HG03442 (cell line): ENCODE measurements around the gene P4HA3.

ENCODE experiments used
- ATAC-seq: cut with Tn5 transposase; IDR thresholded peaks from one replicate; pipeline ENCODE4 v1.9.1; 2021; ENCODE audit warnings: mild to moderate bottlenecking, moderate library complexity; ENCODE audit not compliant: unreplicated experiment

P4HA3 gene

DNA sequence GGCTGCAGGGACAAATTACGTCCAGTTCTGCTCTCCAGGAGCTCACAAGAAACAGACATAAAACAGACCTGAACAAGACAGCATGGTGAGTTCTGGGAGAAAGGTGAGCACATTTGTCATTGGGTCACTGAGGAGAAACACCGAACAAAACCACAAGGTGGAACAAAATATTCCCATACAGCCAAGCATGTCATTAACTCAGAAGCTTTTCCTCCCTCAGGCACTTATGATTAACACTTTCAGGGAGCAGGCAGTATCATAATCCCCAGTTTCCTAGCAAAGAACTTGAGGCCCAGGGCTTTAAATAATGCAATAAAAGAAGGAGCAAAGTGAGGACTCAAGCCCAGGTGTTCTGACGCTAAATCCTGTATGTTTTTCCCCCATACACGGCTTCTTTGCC is 43.0 kb downstream of the P4HA3 start:
- no peak for ATAC-seq

DNA sequence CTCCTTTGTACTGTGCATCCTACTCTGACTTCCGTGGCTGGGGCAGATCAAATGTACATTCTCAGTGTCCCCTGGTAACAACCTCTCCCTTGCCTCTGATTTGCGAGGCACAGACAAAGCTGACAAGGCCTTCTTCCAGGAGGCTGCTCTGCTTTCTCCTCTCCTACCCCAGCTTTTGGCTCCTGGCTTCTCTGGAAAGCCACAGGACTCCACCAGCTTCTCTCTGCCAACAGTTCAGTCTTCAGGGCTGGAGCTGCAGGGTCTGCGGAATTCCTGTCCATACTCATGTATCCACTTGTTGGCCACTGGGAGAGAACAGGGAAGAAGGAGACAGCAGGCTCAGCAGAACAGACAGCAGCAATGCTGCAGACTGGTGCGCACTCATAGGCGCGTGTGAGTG is 44.4 kb downstream of the P4HA3 start:
- no peak for ATAC-seq

GRCh38 chr11:74265256-74265655 is 46.2 kb downstream of the P4HA3 start:
- ATAC-seq, result no peak

GRCh38 chr11:74262725-74263124 is 48.7 kb downstream of the P4HA3 start:
- ATAC-seq, result no peak

DNA sequence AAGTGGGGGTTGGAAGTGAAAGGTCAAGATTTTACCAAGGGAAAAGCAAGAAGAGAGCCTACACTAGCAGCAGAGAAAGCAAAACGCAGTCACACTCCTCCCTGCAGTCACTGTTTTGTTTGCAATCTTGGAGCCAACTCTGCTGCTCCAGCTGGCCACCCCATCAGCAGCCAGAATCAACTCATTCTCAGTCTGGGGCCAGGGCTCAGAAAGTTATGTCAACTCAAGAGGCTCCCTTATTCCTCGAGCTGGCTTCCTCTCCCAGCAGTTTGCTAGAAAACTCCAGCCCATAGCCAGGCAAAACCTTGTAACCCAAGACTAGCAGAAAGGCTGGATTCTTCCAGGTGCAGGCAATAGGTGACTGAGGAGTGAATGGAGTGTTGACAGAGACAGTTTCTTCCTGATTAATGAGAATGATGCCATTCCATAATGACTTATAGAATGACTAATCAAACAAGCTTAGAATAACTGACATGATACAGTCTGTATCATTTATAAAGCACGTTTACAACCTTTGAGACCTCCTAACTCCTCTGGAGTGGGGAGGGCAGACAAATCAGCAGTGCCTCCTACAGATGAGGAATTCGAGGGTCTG is 53.4 kb downstream of the P4HA3 start:
- ATAC-seq, result no peak

GRCh38 chr11:74256378-74257133 is 54.9 kb downstream of the P4HA3 start:
- no peak for ATAC-seq

GRCh38 chr11:74255741-74256375 is 55.6 kb downstream of the P4HA3 start:
- no peak for ATAC-seq

GRCh38 chr11:74253361-74253760 is 58.1 kb downstream of the P4HA3 start:
- no peak for ATAC-seq

DNA sequence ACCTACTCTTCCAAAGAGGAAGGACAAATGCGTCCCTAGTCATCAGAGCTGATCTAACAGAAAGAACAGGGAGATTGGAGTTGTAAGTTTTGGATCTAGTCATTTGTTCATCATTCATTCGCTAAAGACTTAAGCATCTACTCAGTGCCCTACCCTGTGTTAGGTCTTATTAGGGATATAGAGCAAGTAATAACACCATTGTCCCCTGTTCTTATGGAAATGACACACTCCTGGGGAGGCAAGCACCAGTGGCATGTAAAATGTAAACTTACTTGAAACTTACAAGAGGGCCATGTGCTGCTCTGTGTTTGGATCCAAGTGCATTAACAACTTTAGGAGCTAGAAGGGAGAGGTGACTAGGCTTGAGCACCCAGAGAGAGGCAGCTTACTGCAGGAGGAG is 61.9 kb downstream of the P4HA3 start:
- ATAC-seq, result no peak

GRCh38 chr11:74248469-74248868 is 63.0 kb downstream of the P4HA3 start:
- ATAC-seq, result no peak

DNA sequence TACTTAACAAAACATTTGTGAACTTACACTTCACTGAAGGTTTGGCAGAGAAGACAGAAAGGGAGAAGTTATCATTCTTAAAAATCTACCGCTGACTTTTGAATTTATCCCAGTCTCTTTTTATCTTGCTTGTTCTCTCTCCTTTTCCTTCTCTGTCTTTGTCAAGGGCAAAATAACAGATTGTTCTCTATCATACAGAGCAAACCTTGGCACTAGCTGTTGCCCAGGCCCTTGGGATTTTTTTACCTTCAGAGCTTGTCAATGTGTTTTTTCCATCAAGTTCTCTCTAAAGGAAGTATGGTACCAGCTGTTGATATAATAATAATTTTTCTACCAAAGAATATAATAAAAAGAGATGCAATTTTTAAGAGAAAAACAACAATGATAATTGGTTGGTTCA is 73.2 kb downstream of the P4HA3 start:
- no peak for ATAC-seq

- no peak for ATAC-seq
Measured at GRCh38 chr11:74237541-74237940, 73.9 kb downstream of the P4HA3 start.

GRCh38 chr11:74235121-74235520 is 76.3 kb downstream of the P4HA3 start:
- ATAC-seq, result no peak

- no peak for ATAC-seq
Measured at GRCh38 chr11:74233683-74234082, 77.8 kb downstream of the P4HA3 start.

GRCh38 chr11:74232311-74232950 is 79.0 kb downstream of the P4HA3 start:
- no peak for ATAC-seq

GRCh38 chr11:74226907-74227306 is 84.5 kb downstream of the P4HA3 start:
- no peak for ATAC-seq

GRCh38 chr11:74225565-74225964 is 85.9 kb downstream of the P4HA3 start:
- no peak for ATAC-seq

DNA sequence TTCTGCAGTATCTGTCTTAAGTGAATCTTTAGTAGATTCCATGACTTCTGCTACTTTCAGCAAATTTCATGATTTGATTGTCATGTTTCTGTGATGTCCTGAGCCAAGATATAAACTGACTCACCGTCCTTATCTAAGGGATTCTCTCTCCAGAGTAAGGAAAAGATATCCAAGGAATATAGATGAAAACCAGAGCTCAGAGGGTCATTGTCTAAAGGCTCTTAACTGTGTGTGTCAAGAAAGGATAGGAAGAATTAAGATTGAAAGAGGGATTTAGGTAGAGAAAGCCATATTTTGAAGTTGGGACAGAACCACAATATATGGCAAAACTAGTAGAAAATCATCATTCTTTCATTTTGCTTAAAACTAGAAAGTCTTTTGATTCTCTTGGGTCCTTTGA is 89.6 kb downstream of the P4HA3 start:
- ATAC-seq, result no peak

GRCh38 chr11:74220376-74220775 is 91.1 kb downstream of the P4HA3 start:
- no peak for ATAC-seq
